SW 1271 (cell line): ENCODE measurements around the gene RPRD1A.
"Not testable (repeated sequence)": the region's sequence is repeated elsewhere in the genome, so short reads cannot be mapped to it uniquely, and the experiment has no call there.

Source experiments
- DNase-seq, 2 experiments: peaks; one replicate each; lab custom pipeline; 2025; lab: John Stamatoyannopoulos, UW

The RPRD1A gene

GRCh38 chr18:36067055-36067957 is at the start of gene RPRD1A:
Gene RPRD1A (minus strand): TSS chr18:36067559. CDS start chr18:36067404, 155 bp downstream.
- DNase-seq = peak; percentile 80 to 91

- DNase-seq = not testable (repeated sequence)
Measured at GRCh38 chr18:36116771-36117170, 49.4 kb upstream of the RPRD1A start.

GRCh38 chr18:36114738-36115137 is 47.4 kb upstream of the RPRD1A start:
- DNase-seq = no peak

GRCh38 chr18:36114251-36114650 is 46.9 kb upstream of the RPRD1A start:
- DNase-seq = no peak

GRCh38 chr18:36112302-36112701 is 44.9 kb upstream of the RPRD1A start:
- DNase-seq = no peak

GRCh38 chr18:36109737-36110136 is 42.4 kb upstream of the RPRD1A start:
- DNase-seq = no peak

- DNase-seq = no peak
Measured at GRCh38 chr18:36108601-36109000, 41.2 kb upstream of the RPRD1A start.

- no peak for DNase-seq
Measured at GRCh38 chr18:36108196-36108595, 40.8 kb upstream of the RPRD1A start.

GRCh38 chr18:36107477-36107876 is 40.1 kb upstream of the RPRD1A start:
- DNase-seq = no peak

GRCh38 chr18:36104749-36105148 is 37.4 kb upstream of the RPRD1A start:
- no peak for DNase-seq

- DNase-seq = no peak
Measured at GRCh38 chr18:36101943-36102342, 34.6 kb upstream of the RPRD1A start.

- no peak for DNase-seq
Measured at GRCh38 chr18:36099311-36099710, 32.0 kb upstream of the RPRD1A start.

- no peak for DNase-seq
Measured at GRCh38 chr18:36096955-36097354, 29.6 kb upstream of the RPRD1A start.

- peak; percentile 27 to 68 for DNase-seq
Measured at GRCh38 chr18:36095936-36096519, 28.7 kb upstream of the RPRD1A start.

- no peak for DNase-seq
Measured at GRCh38 chr18:36094431-36094830, 27.1 kb upstream of the RPRD1A start.

GRCh38 chr18:36092116-36092515 is 24.8 kb upstream of the RPRD1A start:
- DNase-seq = not testable (repeated sequence)

GRCh38 chr18:36089001-36089400 is 21.6 kb upstream of the RPRD1A start:
- DNase-seq = no peak

GRCh38 chr18:36088256-36088655 is 20.9 kb upstream of the RPRD1A start:
- DNase-seq = no peak

GRCh38 chr18:36086186-36086585 is 18.8 kb upstream of the RPRD1A start:
- no peak for DNase-seq

GRCh38 chr18:36085195-36085594 is 17.8 kb upstream of the RPRD1A start:
- DNase-seq = no peak

GRCh38 chr18:36083729-36084128 is 16.4 kb upstream of the RPRD1A start:
- no peak for DNase-seq

- DNase-seq = not testable (repeated sequence)
Measured at GRCh38 chr18:36081118-36081517, 13.8 kb upstream of the RPRD1A start.

- no peak for DNase-seq
Measured at GRCh38 chr18:36078751-36079529, 11.6 kb upstream of the RPRD1A start.
